Skeletal muscle cell (primary cell): ENCODE data around the gene UTP25.
"Not testable (repeated sequence)": the region's sequence is repeated elsewhere in the genome, so short reads cannot be mapped to it uniquely, and the experiment has no call there.

Experiments used
- DNase-seq: peaks from one replicate; pipeline ENCODE4 v3.0.0-alpha.2; 2010; ENCODE audit warnings: low read depth
- H3K4me3 ChIP-seq: 2 replicates; pipeline ENCODE4 v1.5.1; 2011; ENCODE audit warnings: low read depth, mild to moderate bottlenecking, control low read depth, low read length, moderate library complexity

Gene UTP25

DNA sequence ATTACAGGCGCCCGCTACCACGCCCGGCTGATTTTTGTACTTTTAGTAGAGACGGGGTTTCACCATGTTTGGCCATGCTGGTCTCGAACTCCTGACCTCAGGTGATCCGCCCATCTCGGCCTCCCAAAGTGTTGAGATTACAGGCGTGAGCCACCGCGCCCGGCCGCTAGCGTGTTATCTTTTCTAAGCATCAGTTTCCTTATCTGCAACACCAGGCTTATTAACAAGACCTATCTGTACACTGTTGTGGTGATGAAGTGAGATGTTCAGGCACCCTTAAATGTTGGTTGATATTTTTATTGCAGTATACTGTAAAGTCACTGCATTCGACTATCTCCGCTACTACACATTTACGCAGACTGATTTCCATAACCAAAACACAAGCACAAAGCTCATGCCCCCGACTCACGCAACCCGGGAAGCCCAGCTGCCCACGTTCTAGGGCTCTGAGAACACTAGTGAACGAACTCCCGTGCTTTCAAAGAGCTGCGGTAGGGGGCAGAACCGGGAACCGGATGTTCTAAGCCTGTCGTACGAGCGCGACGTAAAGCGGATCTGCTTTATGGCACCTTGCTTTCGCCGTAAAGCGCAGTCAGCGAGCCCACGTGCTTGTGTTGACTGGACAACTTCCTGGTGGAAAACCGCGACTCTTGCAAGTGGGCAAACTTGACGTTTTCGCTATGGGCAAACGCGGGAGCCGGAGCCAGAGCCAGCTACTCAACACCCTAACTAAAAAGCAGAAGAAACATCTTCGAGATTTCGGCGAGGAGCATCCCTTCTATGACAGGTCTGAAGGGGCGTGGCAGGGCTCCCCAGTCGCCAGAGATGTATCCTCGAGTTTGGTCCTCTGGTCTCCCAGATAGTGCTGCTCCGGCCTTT, at the start of gene UTP25:
UTP25 (plus strand) TSS at position 589 of the 879 bp plus-strand sequence; CDS start at position 681, 92 bp downstream.
- peak within 1 kb of the TSS; percentile 87 for H3K4me3 ChIP-seq
- peak; percentile 92 for DNase-seq

DNA sequence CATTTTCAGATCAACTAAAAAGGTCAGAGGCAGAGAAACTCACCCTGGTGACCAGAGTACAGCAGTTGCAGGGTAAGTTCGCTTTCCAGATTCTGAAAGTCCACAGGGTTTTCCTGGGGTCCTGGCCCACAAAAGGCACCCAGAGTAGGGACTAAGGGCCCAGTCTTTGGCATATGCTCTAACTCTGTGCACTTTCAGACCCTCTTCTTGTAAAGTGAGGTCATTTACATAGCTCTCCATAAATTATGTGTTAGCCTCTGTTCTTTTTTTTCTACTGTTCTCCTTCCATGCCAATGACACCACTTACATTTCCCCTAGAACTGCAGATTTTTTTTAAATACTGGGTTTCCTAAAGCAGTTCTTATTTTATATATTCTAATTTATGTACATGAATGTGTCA, 49.7 kb upstream of the UTP25 start:
- H3K4me3 ChIP-seq = no peak overlapping the region
- DNase-seq = no peak

GRCh38 chr1:209780268-209780667, 47.5 kb upstream of the UTP25 start:
- H3K4me3 ChIP-seq = no peak overlapping the region
- DNase-seq = no peak

DNA sequence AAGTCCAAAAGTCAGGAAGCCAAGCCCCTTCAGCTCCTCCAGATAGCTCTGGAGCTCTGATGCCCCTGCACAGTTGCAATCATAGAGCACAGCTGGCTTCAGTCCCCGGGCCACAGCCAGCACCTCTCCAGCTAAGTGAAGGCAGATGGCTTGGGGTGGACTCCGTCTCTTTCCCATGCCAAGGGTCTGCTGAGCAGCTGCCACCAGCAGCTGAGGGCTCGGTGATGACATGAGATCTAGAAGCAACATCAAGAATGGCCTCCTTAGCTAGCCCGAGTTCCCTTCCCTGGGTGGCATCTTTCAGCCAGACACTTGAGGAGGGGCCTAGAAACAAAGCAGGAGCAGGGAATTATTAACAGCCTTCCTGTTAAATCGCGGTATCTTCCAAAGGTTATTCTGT, 44.4 kb upstream of the UTP25 start:
- DNase-seq = no peak
- H3K4me3 ChIP-seq = peak overlapping the region; percentile 75

DNA sequence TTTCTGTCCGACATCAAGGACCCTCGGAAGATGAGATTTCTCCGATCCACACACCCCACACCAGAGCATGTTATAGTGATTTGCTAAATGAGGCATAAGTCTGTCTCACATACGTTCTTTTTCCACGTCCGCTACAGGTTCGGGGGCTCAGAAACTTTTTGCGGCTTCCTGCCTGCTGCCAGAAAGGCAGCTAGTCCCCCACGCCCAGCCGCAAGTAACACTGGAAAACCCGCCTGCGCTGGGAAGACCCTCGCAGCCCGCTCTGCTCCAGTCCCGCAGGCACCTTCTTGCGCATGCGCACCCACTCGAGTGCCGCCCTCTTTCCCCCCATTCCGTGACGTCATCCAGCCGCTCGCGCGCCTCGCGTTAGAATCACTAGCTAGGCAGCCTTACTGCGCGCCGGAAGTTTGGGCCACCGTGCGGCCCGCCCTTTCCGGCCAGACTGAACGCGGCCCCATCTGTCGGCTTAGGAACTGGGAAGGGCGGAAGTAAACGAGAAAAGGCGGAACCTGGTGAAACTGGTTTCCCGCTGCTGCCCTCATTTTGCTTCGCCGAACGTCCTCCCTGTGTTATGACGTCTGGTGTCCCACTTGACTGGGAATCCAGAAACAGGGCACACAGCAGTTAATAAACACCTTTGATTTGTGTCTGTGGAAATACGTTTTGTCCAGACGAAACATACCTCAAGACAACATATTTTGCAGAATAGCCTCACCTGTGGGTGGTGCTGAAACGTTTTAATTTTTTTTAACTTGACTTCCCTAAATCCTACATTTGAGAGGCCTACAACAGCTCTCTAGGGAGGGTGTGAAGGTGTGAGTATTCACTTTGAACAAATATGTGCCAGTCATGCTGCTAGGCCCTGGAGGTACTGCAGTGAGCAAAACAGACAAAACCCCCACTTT, 43.3 kb upstream of the UTP25 start, which contains the start of gene C1orf74:
C1orf74 (minus strand) TSS at position 295 of the 905 bp plus-strand sequence. CDS start 925 bp downstream, outside the sequence.
- peak; percentile 90 for DNase-seq
- peak within 1 kb of the TSS; percentile 75 for H3K4me3 ChIP-seq

DNA sequence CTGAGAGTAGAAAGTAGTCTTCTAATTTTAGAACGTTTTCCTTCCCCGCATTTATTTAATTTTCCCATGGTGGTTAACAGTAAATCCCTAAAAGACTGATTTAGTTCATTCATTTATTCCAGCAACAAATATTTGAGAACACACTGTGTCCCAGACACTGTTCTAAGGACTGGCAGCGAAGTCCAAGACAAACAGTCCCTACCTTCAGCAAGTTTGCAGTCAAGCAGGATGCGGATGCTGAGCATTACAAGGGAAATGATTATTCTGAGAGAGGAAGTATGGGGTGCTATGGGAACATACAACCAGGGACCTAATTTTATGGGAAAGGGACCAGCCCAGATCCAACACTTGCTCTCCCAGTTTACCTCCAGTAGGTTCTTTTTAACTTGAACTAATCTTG, 42.2 kb upstream of the UTP25 start:
- DNase-seq = no peak
- H3K4me3 ChIP-seq = no peak overlapping the region

GRCh38 chr1:209786146-209786545, 41.6 kb upstream of the UTP25 start:
- DNase-seq = no peak
- H3K4me3 ChIP-seq = no peak overlapping the region

GRCh38 chr1:209787551-209787950, 40.2 kb upstream of the UTP25 start:
- H3K4me3 ChIP-seq = no peak overlapping the region
- no peak for DNase-seq

DNA sequence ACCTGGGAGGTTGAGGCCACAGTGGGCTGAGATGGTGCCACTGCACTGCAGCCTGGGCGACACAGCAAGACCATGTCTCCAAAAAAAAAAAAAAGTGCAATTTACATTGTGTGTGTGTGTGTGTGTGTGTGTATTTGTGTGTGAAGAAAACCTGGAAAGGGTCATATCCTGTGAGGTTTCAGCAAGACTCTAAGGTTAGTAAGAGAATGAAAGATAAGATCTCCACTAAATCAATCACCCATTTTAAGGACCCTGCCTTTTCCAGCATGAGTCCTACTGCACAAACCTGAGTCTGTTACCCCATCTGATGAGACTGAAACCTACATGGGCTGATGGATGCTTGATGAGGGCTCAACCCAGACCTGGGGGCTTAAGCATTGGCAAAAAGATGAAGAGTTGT, 38.5 kb upstream of the UTP25 start:
- no peak for DNase-seq
- H3K4me3 ChIP-seq = no peak overlapping the region

DNA sequence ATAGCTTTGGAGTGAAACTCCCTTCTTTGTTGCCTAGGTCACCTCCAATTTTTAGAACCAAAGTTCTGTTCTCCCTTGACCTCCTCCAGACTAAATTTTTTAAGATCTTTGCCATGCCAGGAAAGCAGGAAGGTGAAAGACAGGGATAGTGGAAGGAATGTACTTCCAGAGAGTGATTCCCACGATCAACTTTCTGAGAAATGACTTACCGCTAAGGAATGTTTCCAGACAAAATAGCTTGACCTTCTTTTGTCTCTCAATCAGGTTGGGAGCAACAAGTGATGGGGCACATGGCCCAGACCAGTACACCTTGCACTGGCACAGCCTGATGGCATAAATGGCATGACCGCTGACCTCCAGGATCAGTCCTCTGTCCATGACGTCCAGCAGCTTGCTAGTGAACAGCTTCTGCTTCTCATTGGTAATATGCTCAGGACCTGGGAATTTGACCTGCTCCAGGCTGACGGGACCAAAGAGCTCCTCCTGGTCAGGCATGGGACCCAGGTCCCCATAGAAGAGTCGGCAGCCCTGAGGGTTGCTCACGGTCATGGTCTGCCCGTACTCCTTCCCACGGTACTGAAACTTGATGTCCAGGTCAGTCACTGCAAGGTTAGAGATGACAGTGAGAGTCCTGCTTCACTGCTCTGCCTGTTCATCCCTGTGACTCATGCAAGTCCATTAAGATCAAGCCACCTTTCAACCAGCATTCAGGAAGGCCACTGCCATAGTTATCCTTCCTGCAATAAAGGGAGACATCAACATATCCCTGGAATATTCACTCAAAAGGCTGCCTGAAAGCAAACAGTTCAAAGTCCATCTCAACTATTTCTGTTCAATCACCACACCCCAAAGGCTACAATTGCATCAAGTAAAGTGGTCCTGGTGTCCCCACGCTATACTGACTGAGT, 37.2 kb upstream of the UTP25 start:
- DNase-seq = no peak
- H3K4me3 ChIP-seq = no peak overlapping the region

DNA sequence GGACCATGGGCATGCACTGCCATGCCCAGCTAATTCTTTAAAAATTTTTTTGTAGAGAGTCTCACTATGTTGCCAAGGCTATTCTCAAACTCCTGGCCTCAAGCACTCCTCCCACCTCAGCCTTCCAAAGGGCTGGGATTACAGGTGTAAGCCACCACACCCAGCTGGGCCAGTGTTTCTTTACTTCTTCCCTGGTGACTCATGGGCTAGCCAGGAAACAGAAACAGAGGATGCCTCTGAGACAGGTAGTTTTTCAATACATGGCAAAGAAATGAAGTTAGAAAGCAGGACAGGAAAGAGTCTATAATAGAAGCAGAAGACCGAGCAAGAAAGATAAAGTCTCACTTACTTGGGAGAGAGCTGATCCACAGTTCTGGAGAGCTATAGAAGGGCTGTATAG, 35.9 kb upstream of the UTP25 start:
- DNase-seq = no peak
- H3K4me3 ChIP-seq = no peak overlapping the region

GRCh38 chr1:209793711-209794110, 34.1 kb upstream of the UTP25 start:
- DNase-seq, H3K4me3 ChIP-seq: not testable (repeated sequence)

GRCh38 chr1:209797978-209798639, 29.7 kb upstream of the UTP25 start:
- H3K4me3 ChIP-seq = no peak overlapping the region
- no peak for DNase-seq

- DNase-seq = no peak
- H3K4me3 ChIP-seq = no peak overlapping the region
Observed at GRCh38 chr1:209800984-209801834, 26.6 kb upstream of the UTP25 start.

DNA sequence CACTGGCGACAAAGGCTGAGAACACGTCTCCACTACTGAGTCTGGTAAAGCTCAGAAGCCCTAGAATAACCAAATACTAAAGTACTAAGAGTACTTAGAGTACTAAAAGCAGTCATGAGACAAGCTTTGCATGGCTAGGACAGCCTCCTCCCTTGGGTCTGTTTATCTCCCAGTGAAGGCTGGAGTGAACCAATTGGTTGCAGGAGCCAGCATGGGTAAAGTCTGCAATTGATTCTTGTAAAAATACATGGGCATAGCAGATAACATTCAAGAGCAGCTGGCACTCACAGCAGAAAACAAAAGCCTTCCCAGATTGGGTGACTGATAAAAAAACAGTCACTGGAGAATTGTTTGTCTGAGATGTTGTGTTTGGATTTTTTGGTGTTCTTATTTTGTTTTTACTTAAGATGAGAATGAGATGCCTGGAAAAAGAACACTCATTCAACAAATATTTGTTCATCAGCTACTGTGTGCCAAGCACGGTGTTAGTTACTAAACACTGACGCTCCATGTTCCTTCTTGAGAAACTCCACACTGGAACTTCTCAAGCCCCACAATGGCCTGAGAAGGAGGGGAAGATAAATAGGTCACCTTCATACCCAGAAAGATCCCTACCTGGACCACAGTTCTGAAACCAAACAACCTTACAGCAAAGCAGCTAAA, 25.5 kb upstream of the UTP25 start:
- DNase-seq = no peak
- H3K4me3 ChIP-seq = no peak overlapping the region

DNA sequence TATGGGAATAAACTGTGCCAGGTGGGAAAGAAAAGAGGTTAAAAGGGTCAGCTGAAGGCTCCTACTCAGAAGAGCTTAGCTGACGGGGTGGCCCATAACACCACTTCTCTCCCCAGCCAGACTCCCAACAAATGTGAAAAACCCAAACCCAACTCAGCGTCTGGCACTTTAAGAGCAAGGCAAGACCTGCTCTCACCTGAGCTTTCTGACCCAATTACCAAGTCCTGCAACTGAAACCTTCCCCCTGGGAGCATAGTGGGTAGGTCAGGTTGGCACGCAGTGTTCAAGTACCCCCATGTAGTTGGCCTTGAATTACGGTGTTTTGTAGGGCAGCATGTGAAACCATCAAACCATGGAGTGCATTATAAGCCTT, 25.0 kb upstream of the UTP25 start:
- DNase-seq = no peak
- no peak overlapping the region for H3K4me3 ChIP-seq

DNA sequence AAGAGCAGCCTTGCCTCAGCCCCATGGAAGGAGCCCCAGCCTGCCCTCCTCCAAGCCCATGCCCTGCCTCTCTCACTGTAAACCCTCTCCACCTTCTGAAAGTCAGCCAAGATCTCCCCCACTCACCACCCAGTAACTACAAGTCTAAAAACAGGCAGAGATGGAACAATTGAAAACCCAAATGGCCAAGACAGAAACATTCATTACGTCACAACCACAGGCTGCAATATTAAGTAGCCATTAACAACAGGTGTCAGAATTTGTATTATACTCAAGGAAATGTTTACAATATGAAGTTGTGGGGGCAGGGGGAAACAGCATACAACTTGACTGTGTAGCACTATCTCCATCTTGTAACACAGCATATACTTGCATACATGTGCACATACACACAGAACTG, 24.2 kb upstream of the UTP25 start:
- no peak overlapping the region for H3K4me3 ChIP-seq
- DNase-seq = no peak
